B cell (primary cell): ENCODE results near the gene PACRG. TPM values are rescaled to one million over a fixed set of nuclear protein-coding genes. Genes with fewer than 3 reads are reported as not detected.

Experiments
- ATAC-seq: fragments of 200-7000 bp; cut with Tn5 transposase; one replicate; pipeline ENCODE4 v1.10.0; 2021; ENCODE audit warnings: low read depth, mild to moderate bottlenecking, moderate number of reproducible peaks, moderate library complexity
- CTCF ChIA-PET: fragments of 350-600 bp; sonication (Branson Sonifier 250); formaldehyde crosslinking; loops from one replicate; lab custom pipeline; 2021; ENCODE audit warnings: antibody characterized with exemption, inconsistent platforms; lab: Charles Lee
- POLR2A ChIA-PET: fragments of 350-600 bp; sonication (Branson Sonifier 250); formaldehyde crosslinking; loops from one replicate; lab custom pipeline; 2021; ENCODE audit warnings: antibody characterized with exemption; lab: Charles Lee
- DNase-seq: peaks from one replicate; pipeline ENCODE4 v3.0.0; 2013
- H2AFZ ChIP-seq: 2 replicates; pipeline ENCODE4 v1.6.1; 2012; ENCODE audit warnings: mild to moderate bottlenecking, low read depth, low read length; ENCODE audit not compliant: insufficient read depth, poor library complexity, severe bottlenecking
- H3K27ac ChIP-seq, 2 donors: 1 replicate in 1 of 2; 2 replicates in 1 of 2; pipeline ENCODE4 v1.5.1; 2012 to 2013; ENCODE audit warnings: low read length in 2 of 2, mild to moderate bottlenecking in 2 of 2, moderate library complexity in 1 of 2
- H3K27me3 ChIP-seq, 4 experiments: fragments of 200-600 bp in 1 of 4; sonication (generic) in 1 of 4; replicated peaks in 1 of 4; 1 replicate in 2 of 4; 2 replicates in 2 of 4; pipeline versions ENCODE4 v1.6.1 to v1.7.0; 2013 to 2016; ENCODE audit warnings: low read length in 3 of 4, mild to moderate bottlenecking in 2 of 4, mixed read lengths in 1 of 4, moderate library complexity in 1 of 4; ENCODE audit not compliant: insufficient read depth in 4 of 4, control insufficient read depth in 3 of 4; ENCODE audit errors: control extremely low read depth in 1 of 4
- H3K36me3 ChIP-seq, 2 experiments: replicated peaks in 1 of 2; 1 replicate in 1 of 2; 2 replicates in 1 of 2; pipeline versions ENCODE4 v1.6.1 to v1.7.1; 2013; ENCODE audit warnings: low read length in 1 of 2; ENCODE audit not compliant: insufficient read depth in 2 of 2, control insufficient read depth in 1 of 2; ENCODE audit errors: control extremely low read depth in 1 of 2, extremely low read depth in 1 of 2
- H3K4me1 ChIP-seq, 2 donors: fragments of 200-600 bp in 1 of 2; sonication (generic) in 1 of 2; 1 replicate in 1 of 2; 2 replicates in 1 of 2; pipeline versions ENCODE4 v1.5.1 to v1.6.1; 2013 to 2017; ENCODE audit warnings: low read length in 2 of 2; ENCODE audit not compliant: control insufficient read depth in 2 of 2, insufficient read depth in 2 of 2
- H3K4me2 ChIP-seq: replicated peaks from 2 replicates; pipeline ENCODE3; 2012; ENCODE audit warnings: mild to moderate bottlenecking, low read depth, low read length; ENCODE audit not compliant: poor library complexity, severe bottlenecking
- H3K4me3 ChIP-seq, 5 experiments: fragments of 200-600 bp in 1 of 5; sonication (generic) in 1 of 5; 1 replicate in 3 of 5; 2 replicates in 2 of 5; pipeline versions ENCODE4 v1.5.1 to v1.7.0; 2011 to 2016; ENCODE audit warnings: low read length in 4 of 5, mild to moderate bottlenecking in 4 of 5, low read depth in 2 of 5, control low read depth in 1 of 5, moderate library complexity in 1 of 5; ENCODE audit not compliant: insufficient read depth in 1 of 5; ENCODE audit errors: control extremely low read depth in 1 of 5, extremely low read depth in 1 of 5
- H3K79me2 ChIP-seq: fragments of 200-600 bp; sonication (generic); one replicate; pipeline ENCODE4 v1.6.0; 2016; ENCODE audit warnings: low read length; ENCODE audit not compliant: control insufficient read depth, insufficient read depth
- H3K9ac ChIP-seq: fragments of 200-600 bp; sonication (generic); 2 replicates; pipeline ENCODE4 v1.6.1; 2017; ENCODE audit warnings: mild to moderate bottlenecking, low read length, moderate library complexity
- H3K9me3 ChIP-seq, 3 donors: one replicate each; pipeline versions ENCODE4 v1.6.1 to v1.7.1; 2013; ENCODE audit warnings: low read length in 2 of 3; ENCODE audit not compliant: control insufficient read depth in 2 of 3, insufficient read depth in 1 of 3; ENCODE audit errors: control extremely low read depth in 1 of 3
- H4K20me1 ChIP-seq: 2 replicates; pipeline ENCODE4 v1.6.0; 2012; ENCODE audit warnings: mild to moderate bottlenecking, low read length; ENCODE audit not compliant: insufficient read depth, control insufficient read depth, poor library complexity, severe bottlenecking
- H3K27ac Mint-ChIP-seq: one replicate; pipeline ENCODE4 v1.8.0; 2021; ENCODE audit warnings: mixed read lengths
- H3K27me3 Mint-ChIP-seq: one replicate; pipeline ENCODE4 v1.8.0; 2021; ENCODE audit warnings: mixed read lengths
- H3K4me1 Mint-ChIP-seq: one replicate; pipeline ENCODE4 v1.8.0; 2021; ENCODE audit warnings: mixed read lengths
- H3K4me3 Mint-ChIP-seq: one replicate; pipeline ENCODE4 v1.8.0; 2021; ENCODE audit warnings: mixed read lengths
- H3K9me3 Mint-ChIP-seq: one replicate; pipeline ENCODE4 v1.8.0; 2022; ENCODE audit warnings: mixed read lengths; ENCODE audit not compliant: insufficient read depth
- EZH2 ChIP-seq: IDR thresholded peaks from 2 replicates; pipeline ENCODE4 v1.6.1; 2012; ENCODE audit warnings: borderline replicate concordance, low read depth, mild to moderate bottlenecking, moderate library complexity, low read length; ENCODE audit not compliant: insufficient read depth, poor library complexity, severe bottlenecking
- WGBS: methylation state at CpG from one replicate; pipeline ENCODE4 v1.1.5; 2013; ENCODE audit warnings: missing lambda C conversion rate; ENCODE audit not compliant: insufficient coverage; 5-methylcytosine and 5-hydroxymethylcytosine counted together
- intact Hi-C: fragments of 100-400 bp; cut with micrococcal nuclease; formaldehyde crosslinking; loops from one replicate; pipeline ENCODE4 v1.10.0; 2022
- polyA plus RNA-seq: library from polyadenylated mRNA; depleted of rRNA; stranded (reverse); fragments of >200 nt; gene quantifications from 2 replicates; pipeline ENCODE4 v1.2.3, GENCODE V29; 2012
- total RNA-seq, 2 donors: library from RNA; stranded (reverse); fragments of 120-200 nt in 1 of 2; gene quantifications; 1 replicate in 1 of 2; 2 replicates in 1 of 2; pipeline versions ENCODE4 v1.2.3 to v1.2.4, GENCODE V29; 2013 to 2022
- TF ChIP-seq, protein P1 (sequence below): fragments of 200-600 bp; IDR thresholded peaks from one replicate; pipeline ENCODE4 v1.8.0; 2022; ENCODE audit warnings: antibody characterized with exemption, mild to moderate bottlenecking

Gene PACRG
- total and polyA plus RNA-seq, 2 donors (not counting 1 experiment from before 2014, with no cell fraction given) = not detected

DNA sequence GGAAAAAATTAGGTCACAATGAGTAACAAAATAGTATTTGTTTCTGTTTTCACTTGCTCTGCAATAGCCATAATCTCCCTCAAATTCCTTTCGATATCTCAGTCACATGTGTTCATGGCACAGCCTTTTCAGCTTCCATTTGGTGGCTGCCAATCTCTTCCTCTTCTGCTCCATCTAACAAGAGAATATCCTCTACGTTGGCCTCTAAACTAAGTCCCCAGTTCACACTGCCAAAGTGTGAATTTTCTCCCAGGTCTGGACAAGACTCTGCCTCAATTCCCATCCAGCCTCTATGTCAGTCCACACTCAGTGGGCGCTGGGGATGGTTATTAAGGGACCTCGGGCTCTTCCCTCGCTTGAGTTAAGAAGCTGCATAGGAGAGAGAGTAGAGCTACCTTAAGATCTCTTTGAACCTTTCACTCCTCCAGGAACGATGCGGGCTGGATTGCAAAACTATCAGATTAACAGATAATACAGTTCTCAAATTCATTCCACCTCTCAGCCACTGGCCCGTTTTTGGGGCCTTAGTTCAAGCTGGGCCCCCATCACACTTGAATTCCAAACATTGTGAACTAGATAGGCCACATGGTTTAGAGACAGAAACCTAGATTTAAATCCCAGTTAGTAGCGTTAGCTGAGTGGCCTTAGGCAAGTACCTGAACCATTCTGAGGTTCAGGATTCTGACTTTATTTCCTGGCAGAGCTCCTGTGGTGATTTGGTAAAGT lies 436.6 kb downstream of the PACRG start:
- ChIA-PET POLR2A (no interaction called here), CTCF (no interaction called here)
- H3K36me3 ChIP-seq = no peaks in the 10 kb centered on the region
- no peak overlapping the region for H3K4me3 Mint-ChIP-seq
- H3K79me2 ChIP-seq = no peaks in the 10 kb centered on the region
- no peak overlapping the region for H3K4me3 ChIP-seq
- H3K27ac Mint-ChIP-seq = no peak overlapping the region
- H3K4me2 ChIP-seq = no peak overlapping the region
- ATAC-seq = no peak
- H4K20me1 ChIP-seq = no peaks in the 10 kb centered on the region
- H3K9me3 ChIP-seq = no peaks in the 10 kb centered on the region
- TF ChIP-seq EZH2 = no peak
- TF ChIP-seq, protein P1, sequence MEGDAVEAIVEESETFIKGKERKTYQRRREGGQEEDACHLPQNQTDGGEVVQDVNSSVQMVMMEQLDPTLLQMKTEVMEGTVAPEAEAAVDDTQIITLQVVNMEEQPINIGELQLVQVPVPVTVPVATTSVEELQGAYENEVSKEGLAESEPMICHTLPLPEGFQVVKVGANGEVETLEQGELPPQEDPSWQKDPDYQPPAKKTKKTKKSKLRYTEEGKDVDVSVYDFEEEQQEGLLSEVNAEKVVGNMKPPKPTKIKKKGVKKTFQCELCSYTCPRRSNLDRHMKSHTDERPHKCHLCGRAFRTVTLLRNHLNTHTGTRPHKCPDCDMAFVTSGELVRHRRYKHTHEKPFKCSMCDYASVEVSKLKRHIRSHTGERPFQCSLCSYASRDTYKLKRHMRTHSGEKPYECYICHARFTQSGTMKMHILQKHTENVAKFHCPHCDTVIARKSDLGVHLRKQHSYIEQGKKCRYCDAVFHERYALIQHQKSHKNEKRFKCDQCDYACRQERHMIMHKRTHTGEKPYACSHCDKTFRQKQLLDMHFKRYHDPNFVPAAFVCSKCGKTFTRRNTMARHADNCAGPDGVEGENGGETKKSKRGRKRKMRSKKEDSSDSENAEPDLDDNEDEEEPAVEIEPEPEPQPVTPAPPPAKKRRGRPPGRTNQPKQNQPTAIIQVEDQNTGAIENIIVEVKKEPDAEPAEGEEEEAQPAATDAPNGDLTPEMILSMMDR = no peak
- intact Hi-C loops = no loop called here
- WGBS = 81% methylated on average over 6 of the region's 9 CpGs
- no peaks in the 10 kb centered on the region for H3K4me1 Mint-ChIP-seq
- H3K27ac ChIP-seq = no peak overlapping the region
- no peaks in the 10 kb centered on the region for H3K4me1 ChIP-seq
- H2AFZ ChIP-seq = no peak overlapping the region
- no peaks in the 10 kb centered on the region for H3K27me3 ChIP-seq
- no peaks in the 10 kb centered on the region for H3K9me3 Mint-ChIP-seq
- no peak overlapping the region for H3K9ac ChIP-seq
- no peak for DNase-seq
- H3K27me3 Mint-ChIP-seq = no peaks in the 10 kb centered on the region

GRCh38 chr6:163165155-163165910 lies 437.6 kb downstream of the PACRG start:
- no peaks in the 10 kb centered on the region for H3K4me1 ChIP-seq
- 95% methylated on average over 15 of the region's 22 CpGs for WGBS
- no peak overlapping the region for H3K9ac ChIP-seq
- Mint-ChIP-seq H3K27me3 (no peaks in the 10 kb centered on the region), H3K27ac (no peak overlapping the region), H3K4me3 (no peak overlapping the region), H3K9me3 (no peaks in the 10 kb centered on the region), H3K4me1 (no peaks in the 10 kb centered on the region)
- H3K27me3 ChIP-seq = no peaks in the 10 kb centered on the region
- no peaks in the 10 kb centered on the region for H3K36me3 ChIP-seq
- no peak overlapping the region for H3K4me3 ChIP-seq
- POLR2A ChIA-PET = no interaction called here
- CTCF ChIA-PET = no interaction called here
- intact Hi-C loops = no loop called here
- H3K4me2 ChIP-seq = no peak overlapping the region
- H3K9me3 ChIP-seq = peaks cover 0 to 4% (median 0%) of the 10 kb centered on the region in 3 donors
- no peak overlapping the region for H2AFZ ChIP-seq
- no peak overlapping the region for H3K27ac ChIP-seq
- ATAC-seq (no peak), DNase-seq (no peak)
- TF ChIP-seq EZH2 = no peak
- TF ChIP-seq, protein P1 = no peak
- H4K20me1 ChIP-seq = no peaks in the 10 kb centered on the region
- H3K79me2 ChIP-seq = no peaks in the 10 kb centered on the region
